ENCODE measurements around the gene FGF19.
A peak's percentile ranks its signal among the peaks of the same experiment; 100 is the strongest.
"Not testable (repeated sequence)": the region's sequence is repeated elsewhere in the genome, so short reads cannot be mapped to it uniquely, and the experiment has no call there.

Gene FGF19

DNA sequence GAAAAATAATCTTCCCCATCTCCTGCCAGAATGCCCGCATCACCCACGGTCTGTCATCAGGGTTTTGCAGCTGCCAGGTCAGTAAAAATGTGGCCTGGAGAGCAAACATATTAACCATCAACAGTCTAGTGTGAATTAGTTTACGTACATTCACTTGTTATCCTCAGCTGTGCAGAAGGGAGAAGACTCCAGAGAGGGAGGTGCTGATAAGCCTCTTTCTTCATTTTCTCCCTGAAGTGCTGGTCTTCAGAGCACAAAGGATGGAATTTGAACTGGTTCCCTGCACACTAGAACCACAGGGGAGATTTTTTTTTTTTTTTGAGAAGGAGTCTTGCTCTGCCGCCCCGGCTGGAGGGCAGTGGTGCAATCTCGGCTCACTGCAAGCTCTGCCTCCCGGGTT, 8.2 kb downstream of the FGF19 start:
- no peak for DNase-seq

DNA sequence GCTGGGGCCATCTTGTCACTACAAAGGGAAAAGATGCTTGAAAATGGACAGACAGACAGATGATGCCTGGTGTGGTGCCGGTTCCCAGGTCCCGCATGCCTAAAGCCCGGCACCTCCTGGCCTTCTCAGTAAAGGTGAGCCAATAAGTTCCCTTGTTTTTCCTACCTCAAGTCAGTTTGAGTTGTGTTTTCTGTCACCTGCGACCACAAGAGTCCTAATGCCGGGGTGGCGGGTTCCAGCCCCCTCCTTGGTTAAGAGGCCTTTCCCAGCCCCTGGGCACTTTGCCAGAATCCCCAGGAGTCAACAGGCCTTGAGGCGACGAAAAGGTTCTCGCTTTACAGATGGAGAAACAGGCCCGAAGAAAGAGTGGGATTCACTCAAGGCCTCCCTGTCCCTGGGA, 9.0 kb downstream of the FGF19 start:
- no peak for DNase-seq

DNA sequence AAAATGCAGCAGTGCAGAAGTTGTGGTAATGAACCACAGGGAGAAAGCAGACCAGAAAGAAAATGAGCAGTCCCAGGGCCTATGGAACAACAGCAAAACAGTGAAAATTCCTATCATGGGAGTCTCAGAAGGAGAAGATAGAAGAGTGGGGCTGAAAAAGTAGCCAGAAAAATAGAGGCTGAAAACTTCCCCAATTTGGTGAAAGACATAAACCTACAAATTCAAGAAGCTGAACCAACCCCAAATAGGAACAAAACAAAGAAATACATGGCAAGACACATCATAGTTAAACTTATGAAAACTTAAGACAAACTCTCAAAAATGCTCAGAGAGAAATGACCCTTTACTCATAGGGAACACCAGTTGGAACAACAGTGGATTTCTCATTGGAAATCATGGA, 11.4 kb downstream of the FGF19 start:
- no peak for DNase-seq

- DNase-seq: no peak
These were observed 12.4 kb downstream of the FGF19 start for GRCh38 chr11:69691463-69691862.

DNA sequence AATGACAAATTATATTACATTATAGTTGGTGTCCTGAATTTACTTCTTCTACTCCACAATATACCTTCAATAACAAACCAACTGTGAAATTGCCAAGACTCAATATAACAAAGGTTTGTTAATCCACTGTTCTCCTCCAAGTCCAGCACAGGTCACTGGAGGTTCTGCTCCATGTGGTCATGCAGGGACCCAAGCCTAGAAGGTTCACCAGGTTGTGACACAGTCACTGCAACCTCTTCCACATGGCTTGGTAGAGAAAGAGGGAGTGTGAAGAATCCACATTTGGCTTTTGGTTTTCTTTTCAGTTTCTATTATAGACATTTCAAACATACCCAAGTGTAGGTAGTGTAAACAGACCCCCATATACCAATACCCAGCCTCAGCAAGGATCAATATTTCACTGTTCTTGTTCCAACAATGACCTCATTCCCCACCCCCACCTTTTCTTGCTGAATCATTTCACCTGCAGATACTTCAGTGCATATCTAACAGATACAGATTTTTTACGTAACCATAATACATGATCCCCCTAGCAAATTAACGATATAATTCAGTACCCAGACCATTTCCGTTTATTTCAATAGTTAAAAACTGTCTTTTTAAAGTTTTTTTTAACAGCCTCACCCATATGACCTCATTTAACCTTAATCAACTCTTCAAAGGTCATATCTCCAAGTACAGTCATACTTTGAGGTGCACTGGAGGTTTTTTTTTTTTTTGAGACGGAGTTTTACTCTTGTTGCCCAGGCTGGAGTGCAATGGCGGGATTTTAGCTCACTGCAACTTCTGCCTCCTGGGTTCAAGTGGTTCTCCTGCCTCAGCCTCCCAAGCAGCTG, 14.1 kb downstream of the FGF19 start:
- DNase-seq: no peak

DNA sequence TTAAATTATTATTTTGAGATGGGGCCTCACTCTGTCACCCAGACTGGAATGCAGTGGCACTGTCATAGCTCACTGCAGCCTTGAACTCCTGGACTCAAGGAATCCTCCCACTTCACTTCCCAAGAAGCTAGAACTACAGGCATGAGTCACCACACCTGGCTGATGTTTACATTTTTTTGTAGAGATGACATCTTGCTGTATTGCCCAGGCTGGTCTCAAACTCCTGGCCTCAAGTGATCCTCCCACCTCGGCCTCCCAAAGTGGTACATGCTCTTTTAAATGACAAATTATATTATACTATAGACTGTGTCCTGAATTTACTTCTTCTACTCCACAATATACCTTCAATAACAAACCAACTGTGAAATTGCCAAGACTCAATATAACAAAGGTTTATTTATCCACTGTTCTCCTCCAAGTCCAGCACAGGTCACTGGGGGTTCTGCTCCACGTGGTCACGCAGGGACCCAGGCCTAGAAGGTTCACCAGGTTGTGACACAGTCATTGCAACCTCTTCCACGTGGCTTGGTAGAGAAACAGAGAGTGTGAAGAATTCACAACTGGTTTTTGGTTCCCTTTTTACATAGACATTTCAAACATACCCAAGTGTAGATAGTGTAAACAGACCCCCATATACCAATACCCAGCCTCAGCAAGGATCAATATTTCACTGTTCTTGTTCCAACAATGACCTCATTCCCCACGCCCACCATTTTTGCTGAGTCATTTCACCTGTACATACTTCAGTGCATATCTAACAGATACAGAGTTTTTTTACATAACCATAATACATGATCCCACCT, 15.7 kb downstream of the FGF19 start:
- DNase-seq: not testable (repeated sequence)

GRCh38 chr11:69686856-69687255, 17.0 kb downstream of the FGF19 start:
- DNase-seq: no peak

DNA sequence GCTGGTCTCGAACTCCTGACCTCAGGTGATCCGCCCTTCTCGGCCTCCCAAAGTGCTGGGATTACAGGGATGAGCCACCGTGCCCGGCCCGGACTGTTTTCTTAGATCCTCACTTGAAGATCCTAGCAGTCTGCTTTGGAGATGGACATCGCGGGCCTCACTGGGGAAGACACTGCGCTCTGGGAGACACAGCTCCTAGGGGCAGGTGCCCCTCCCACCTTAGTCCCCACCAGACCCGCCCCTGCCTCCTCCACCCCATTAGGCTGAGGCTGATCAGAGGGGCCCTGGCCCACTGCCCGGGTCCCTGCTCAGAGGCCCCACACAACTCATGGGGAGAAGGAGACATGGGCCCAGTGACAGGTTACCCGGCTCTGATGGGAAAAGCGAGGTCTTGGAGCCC, 17.4 kb downstream of the FGF19 start:
- no peak for DNase-seq

GRCh38 chr11:69685348-69685747, 18.5 kb downstream of the FGF19 start:
- no peak for DNase-seq

GRCh38 chr11:69684651-69685050, 19.2 kb downstream of the FGF19 start:
- DNase-seq: no peak

DNA sequence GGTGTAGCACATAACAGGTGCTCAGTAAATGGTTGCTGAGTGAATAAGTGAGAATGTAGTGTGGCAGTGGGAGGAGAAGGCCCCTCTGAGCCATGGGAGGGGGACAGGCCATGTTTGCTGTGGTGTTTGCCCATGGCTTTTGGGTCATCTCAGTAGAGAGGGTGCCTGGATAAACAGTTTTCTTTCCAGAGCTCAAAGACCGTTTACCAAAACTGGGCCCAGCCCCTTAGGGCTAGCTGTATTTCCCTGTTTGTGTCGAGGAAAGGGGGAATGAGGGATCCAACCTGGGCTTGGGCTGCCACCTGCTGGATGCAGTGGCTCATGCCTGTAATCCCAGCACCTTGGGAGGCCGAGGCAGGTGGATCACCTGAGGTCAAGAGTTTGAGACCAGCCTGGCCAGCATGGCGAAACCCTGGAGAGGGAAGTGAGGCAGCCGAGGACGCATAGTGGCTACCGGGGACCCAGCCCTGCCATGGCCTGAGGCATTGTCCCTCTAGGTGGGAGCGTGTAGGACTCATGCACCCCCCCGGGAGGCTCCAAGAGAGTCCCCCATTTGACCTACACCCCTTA, 20.0 kb downstream of the FGF19 start:
- no peak for DNase-seq

GRCh38 chr11:69682681-69683326, 21.0 kb downstream of the FGF19 start:
- DNase-seq: no peak

GRCh38 chr11:69682221-69682620, 21.6 kb downstream of the FGF19 start:
- no peak for DNase-seq

DNA sequence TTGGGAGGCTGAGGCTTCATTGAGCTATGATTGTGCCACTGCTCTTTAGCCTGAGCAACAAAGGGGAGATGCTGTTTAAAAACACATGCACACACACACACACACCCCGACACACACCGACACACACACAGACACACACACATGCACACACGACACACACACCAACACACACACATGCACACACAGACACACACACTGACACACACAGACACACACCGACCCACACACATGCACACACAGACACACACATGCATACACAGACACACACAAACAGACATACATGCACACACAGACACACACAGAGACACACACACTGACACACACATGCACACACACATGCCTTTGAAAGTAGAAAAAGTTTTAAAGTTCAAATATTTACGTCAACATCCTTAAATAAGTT, 23.1 kb downstream of the FGF19 start:
- no peak for DNase-seq

DNA sequence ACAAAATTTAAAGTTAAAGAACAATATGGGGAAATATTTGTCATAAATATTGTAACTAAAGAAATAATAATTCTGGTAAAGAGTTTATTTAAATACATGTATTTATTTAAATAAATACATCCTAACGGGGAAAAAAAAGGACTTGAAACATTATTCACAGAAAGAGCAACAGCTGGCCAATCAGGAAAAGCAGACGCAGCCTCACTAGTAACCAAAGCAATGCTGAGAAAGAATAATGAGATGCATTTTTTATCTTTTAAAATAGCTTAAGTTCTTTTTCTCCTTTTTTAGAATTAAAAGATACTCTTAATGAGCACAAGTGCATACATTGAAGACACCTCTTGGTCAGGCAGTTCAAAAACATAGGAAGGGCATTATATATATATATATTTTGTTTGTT, 26.1 kb downstream of the FGF19 start:
- DNase-seq: no peak

- DNase-seq: peak; percentile 98
These were observed 28.7 kb downstream of the FGF19 start, which contains the start of gene LTO1 for GRCh38 chr11:69674886-69675714. LTO1 (minus strand) TSS chr11:69675353; CDS start chr11:69675239, 114 bp downstream.

DNA sequence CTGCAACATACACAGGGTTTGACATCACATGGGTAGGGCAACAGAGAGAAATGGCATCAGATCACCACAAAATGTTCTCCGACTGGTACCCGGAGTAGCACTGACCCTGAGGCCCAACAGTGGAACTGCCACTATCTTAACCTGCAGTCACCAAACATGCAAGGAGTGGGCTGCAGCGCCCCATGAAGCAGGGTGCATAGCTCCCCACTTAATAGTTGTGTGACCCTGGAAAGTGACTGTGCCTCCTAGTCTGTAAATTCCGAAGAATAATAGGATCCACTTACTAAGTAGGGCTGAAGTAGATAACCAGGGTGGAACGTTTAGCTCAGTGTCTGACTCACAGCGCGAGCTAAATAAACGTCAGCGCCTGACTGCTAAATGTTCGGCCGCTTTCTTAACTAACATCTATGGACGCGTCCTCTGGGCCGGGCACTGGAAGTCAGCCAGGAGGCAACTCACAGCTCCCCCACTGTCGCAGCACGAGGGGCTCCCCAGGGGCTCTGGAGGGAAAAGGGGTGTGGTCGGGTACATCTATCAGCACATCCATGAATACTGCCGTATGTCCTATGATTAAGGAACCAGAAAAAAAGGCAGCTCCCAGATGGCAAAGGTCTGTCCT, 29.4 kb downstream of the FGF19 start:
- DNase-seq: no peak

DNA sequence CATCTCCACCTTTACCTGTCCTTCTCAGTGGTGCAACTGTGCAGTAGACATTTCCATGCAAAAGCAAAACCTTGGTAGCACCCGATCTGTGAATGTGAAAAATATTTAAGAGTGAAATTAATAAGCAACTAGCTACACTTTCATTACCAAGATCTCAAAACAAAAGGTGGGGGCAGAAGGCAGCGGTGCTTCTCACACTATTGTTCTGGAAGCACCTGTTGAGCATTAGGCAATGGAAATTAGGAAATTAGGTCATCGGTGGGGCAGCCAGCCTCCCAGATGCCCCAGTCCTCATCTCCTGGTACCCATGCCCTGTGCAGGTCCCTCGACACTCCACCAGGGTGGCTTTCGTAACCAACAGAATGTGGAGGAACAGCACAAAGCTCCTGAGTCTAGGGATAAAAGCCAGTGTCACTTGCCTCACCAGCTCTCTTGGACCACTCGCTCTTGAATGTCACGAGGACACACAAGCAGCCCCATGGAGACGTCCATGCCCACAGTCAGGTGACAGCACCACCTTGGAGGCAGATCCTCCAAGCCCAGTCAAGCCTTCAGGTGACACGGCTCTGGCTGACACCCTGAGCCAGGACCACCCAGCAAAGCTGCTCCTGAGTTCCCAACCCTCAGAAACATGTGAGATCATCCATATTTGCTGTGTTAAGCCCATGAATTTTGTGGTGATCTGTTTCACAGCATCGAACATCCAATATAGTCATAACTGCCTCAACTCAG, 31.9 kb downstream of the FGF19 start:
- DNase-seq: peak; percentile 40

GRCh38 chr11:69670158-69670845, 33.5 kb downstream of the FGF19 start:
- peak; percentile 99 for DNase-seq

DNA sequence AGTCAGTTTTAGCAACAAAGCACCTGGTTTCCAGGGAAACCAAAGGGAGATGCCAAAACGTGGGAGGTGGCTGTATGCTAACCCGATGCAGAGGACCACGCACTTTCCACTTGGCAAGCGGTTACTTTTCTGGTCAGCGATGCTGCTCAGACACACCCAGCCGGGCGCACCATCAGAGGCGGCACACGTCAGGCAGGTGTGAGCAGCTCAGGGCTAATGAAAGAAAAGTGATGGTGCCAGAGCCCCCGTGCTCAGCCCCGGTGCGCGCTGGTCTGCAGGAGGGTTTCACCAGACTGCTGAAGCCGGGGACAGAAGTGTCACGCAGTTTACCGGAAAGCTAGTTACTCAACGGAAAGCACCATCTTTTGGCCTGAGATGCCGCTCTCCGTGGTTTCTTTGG, 34.3 kb downstream of the FGF19 start:
- no peak for DNase-seq

All from 8988T (cell line).